H9 (cell line): ENCODE results near the gene LARP1. TPM values are rescaled to one million over a fixed set of nuclear protein-coding genes. Genes with fewer than 3 reads are reported as not detected.

Experiments
- DNase-seq: peaks from one replicate; pipeline ENCODE4 v3.0.0-alpha.2; 2017
- H2AFZ ChIP-seq: one replicate; pipeline ENCODE4 v1.6.1; 2013; ENCODE audit warnings: mild to moderate bottlenecking, low read length, control low read depth, moderate library complexity
- H2AK5ac ChIP-seq: 2 replicates; pipeline ENCODE4 v1.6.1; 2013; ENCODE audit warnings: low read length, control low read depth, mixed read lengths; ENCODE audit not compliant: insufficient read length
- H2BK120ac ChIP-seq: one replicate; pipeline ENCODE4 v1.6.1; 2013; ENCODE audit warnings: low read depth, mild to moderate bottlenecking, low read length, control low read depth, inconsistent platforms; ENCODE audit not compliant: poor library complexity, severe bottlenecking
- H2BK12ac ChIP-seq: 2 replicates; pipeline ENCODE4 v1.6.1; 2013; ENCODE audit warnings: low read length, control low read depth, mixed read lengths, low read depth; ENCODE audit not compliant: insufficient read length
- H2BK15ac ChIP-seq: 2 replicates; pipeline ENCODE4 v1.6.1; 2013; ENCODE audit warnings: low read depth, low read length, control low read depth
- H2BK20ac ChIP-seq: one replicate; pipeline ENCODE4 v1.6.1; 2013; ENCODE audit warnings: low read depth, mild to moderate bottlenecking, low read length, control low read depth, inconsistent platforms; ENCODE audit not compliant: poor library complexity, severe bottlenecking
- H2BK5ac ChIP-seq: 2 replicates; pipeline ENCODE4 v1.6.1; 2013; ENCODE audit warnings: low read length, control low read depth, mixed read lengths; ENCODE audit not compliant: insufficient read length
- H3K14ac ChIP-seq: 2 replicates; pipeline ENCODE4 v1.6.1; 2013; ENCODE audit warnings: low read length, control low read depth; ENCODE audit not compliant: insufficient read depth
- H3K18ac ChIP-seq: 2 replicates; pipeline ENCODE4 v1.6.1; 2013; ENCODE audit warnings: low read depth, mild to moderate bottlenecking, mixed read lengths, low read length, control low read depth; ENCODE audit not compliant: insufficient read length
- H3K23ac ChIP-seq: 2 replicates; pipeline ENCODE4 v1.6.1; 2013; ENCODE audit warnings: low read length, control low read depth, mixed read lengths, low read depth; ENCODE audit not compliant: insufficient read length
- H3K23me2 ChIP-seq: 2 replicates; pipeline ENCODE4 v1.6.1; 2013; ENCODE audit warnings: low read depth, mild to moderate bottlenecking, mixed read lengths, low read length, control low read depth; ENCODE audit not compliant: insufficient read length, poor library complexity, severe bottlenecking
- H3K27ac ChIP-seq: 2 replicates; pipeline ENCODE4 v1.5.1; 2013; ENCODE audit warnings: low read length, control low read depth, mixed read lengths, low read depth; ENCODE audit not compliant: insufficient read length
- H3K27me3 ChIP-seq: 2 replicates; pipeline ENCODE4 v1.6.1; 2013; ENCODE audit warnings: low read length, control low read depth, inconsistent platforms; ENCODE audit not compliant: insufficient read depth
- H3K4ac ChIP-seq: 2 replicates; pipeline ENCODE4 v1.6.1; 2013; ENCODE audit warnings: low read depth, mild to moderate bottlenecking, control low read depth, inconsistent platforms, low read length, moderate library complexity
- H3K4me1 ChIP-seq: 2 replicates; pipeline ENCODE4 v1.6.1; 2013; ENCODE audit warnings: low read length, control low read depth, inconsistent platforms; ENCODE audit not compliant: insufficient read depth
- H3K4me2 ChIP-seq: 2 replicates; pipeline ENCODE4 v1.6.1; 2013; ENCODE audit warnings: low read length, control low read depth, mixed read lengths; ENCODE audit not compliant: insufficient read length, insufficient read depth
- H3K56ac ChIP-seq: 2 replicates; pipeline ENCODE4 v1.6.1; 2013; ENCODE audit warnings: low read depth, mild to moderate bottlenecking, mixed read lengths, low read length, control low read depth; ENCODE audit not compliant: insufficient read length
- H3K79me1 ChIP-seq: 2 replicates; pipeline ENCODE4 v1.6.1; 2013; ENCODE audit warnings: low read depth, mild to moderate bottlenecking, moderate library complexity, low read length, control low read depth, inconsistent platforms; ENCODE audit not compliant: insufficient read depth, poor library complexity, severe bottlenecking
- H3K79me2 ChIP-seq: 2 replicates; pipeline ENCODE4 v1.6.1; 2013; ENCODE audit warnings: low read length, control low read depth, inconsistent platforms; ENCODE audit not compliant: insufficient read depth
- H3K9ac ChIP-seq: 2 replicates; pipeline ENCODE4 v1.6.1; 2013; ENCODE audit warnings: low read length, control low read depth, mixed read lengths; ENCODE audit not compliant: insufficient read length; ENCODE audit errors: extremely low read depth
- H3K9me3 ChIP-seq: one replicate; pipeline ENCODE4 v1.6.1; 2013; ENCODE audit warnings: low read depth, low read length, inconsistent platforms; ENCODE audit not compliant: control insufficient read depth
- H3T11ph ChIP-seq: one replicate; pipeline ENCODE4 v1.6.1; 2013; ENCODE audit warnings: mild to moderate bottlenecking, low read length, control low read depth, inconsistent platforms
- H4K20me1 ChIP-seq: one replicate; pipeline ENCODE4 v1.6.1; 2013; ENCODE audit not compliant: control insufficient read depth, insufficient read length, insufficient read depth
- H4K5ac ChIP-seq: 2 replicates; pipeline ENCODE4 v1.6.1; 2013; ENCODE audit warnings: low read depth, mild to moderate bottlenecking, mixed read lengths, low read length, control low read depth; ENCODE audit not compliant: insufficient read length
- H4K8ac ChIP-seq: replicated peaks from 2 replicates; pipeline ENCODE4 v1.6.1; 2013; ENCODE audit warnings: low read length, control low read depth, mixed read lengths, low read depth; ENCODE audit not compliant: insufficient read length
- H4K91ac ChIP-seq: 2 replicates; pipeline ENCODE4 v1.6.1; 2013; ENCODE audit warnings: low read depth, mild to moderate bottlenecking, moderate library complexity, mixed read lengths, low read length, control low read depth; ENCODE audit not compliant: insufficient read length
- H3K27ac Mint-ChIP-seq, 3 experiments: 2 replicates in 2 of 3; 3 replicates in 1 of 3; pipeline ENCODE4 v1.8.0; 2020 to 2021; ENCODE audit warnings: mixed read lengths in 3 of 3, mild to moderate bottlenecking in 1 of 3, moderate library complexity in 1 of 3
- H3K27me3 Mint-ChIP-seq: 2 replicates; pipeline ENCODE4 v1.8.0; 2021; ENCODE audit warnings: low read depth, mild to moderate bottlenecking, moderate library complexity, mixed read lengths
- H3K36me3 Mint-ChIP-seq, 3 experiments: 2 replicates in 2 of 3; 3 replicates in 1 of 3; pipeline ENCODE4 v1.8.0; 2020 to 2021; ENCODE audit warnings: low read depth in 3 of 3, mixed read lengths in 3 of 3; ENCODE audit not compliant: insufficient read depth in 1 of 3
- H3K4me1 Mint-ChIP-seq, 2 experiments: 2 replicates each; pipeline ENCODE4 v1.8.0; 2020; ENCODE audit warnings: mixed read lengths in 2 of 2
- H3K4me3 Mint-ChIP-seq, 2 experiments: 2 replicates in 1 of 2; 3 replicates in 1 of 2; pipeline ENCODE4 v1.8.0; 2020 to 2021; ENCODE audit warnings: mild to moderate bottlenecking in 2 of 2, mixed read lengths in 2 of 2, moderate library complexity in 1 of 2
- H3K9me3 Mint-ChIP-seq, 2 experiments: 2 replicates in 1 of 2; 3 replicates in 1 of 2; pipeline ENCODE4 v1.8.0; 2020; ENCODE audit warnings: mild to moderate bottlenecking in 2 of 2, mixed read lengths in 2 of 2, moderate library complexity in 1 of 2
- CTCF ChIP-seq: fragments of 200-600 bp; sonication (generic); conservative IDR thresholded peaks from 3 replicates; pipeline ENCODE4 v1.8.0; 2021; ENCODE audit warnings: antibody characterized with exemption, mild to moderate bottlenecking
- WGBS: extraction: QIAGEN DNeasy Blood & Tissue Kit; methylation state at CpG from one replicate; pipeline ENCODE4 v1.1.7; 2013; ENCODE audit warnings: missing lambda C conversion rate, low lambda C conversion rate, mixed read lengths; ENCODE audit not compliant: insufficient read length; ENCODE audit errors: extremely low coverage; 5-methylcytosine and 5-hydroxymethylcytosine counted together
- total RNA-seq: library from RNA; stranded (reverse); gene quantifications from 2 replicates; pipeline ENCODE4 v1.2.1, GENCODE V29; 2021

Gene LARP1
- total RNA-seq, 1 experiment from 2014 or later, result 405 TPM

- no peak overlapping the region for H2BK20ac ChIP-seq
- DNase-seq, result no peak
- H3K18ac ChIP-seq, result no peak overlapping the region
- H2AFZ ChIP-seq, result no peak overlapping the region
- no peak overlapping the region for H2BK120ac ChIP-seq
- H3K9me3 ChIP-seq, result no peaks in the 10 kb centered on the region
- no peak overlapping the region for H2BK5ac ChIP-seq
- H3K9me3 Mint-ChIP-seq, result no peaks in the 10 kb centered on the region; a peak in 1 of 5 replicates
- no peaks in the 10 kb centered on the region for H3K27me3 Mint-ChIP-seq
- no peaks in the 10 kb centered on the region for H3K79me1 ChIP-seq
- no peak overlapping the region for H2AK5ac ChIP-seq
- H4K8ac ChIP-seq, result no peak overlapping the region
- TF ChIP-seq CTCF, result no peak
- H3K4ac ChIP-seq, result no peak overlapping the region
- H3K4me1 ChIP-seq, result no peaks in the 10 kb centered on the region
- no peak overlapping the region for H3K27ac ChIP-seq
- H3K14ac ChIP-seq, result no peak overlapping the region
- no peak overlapping the region for H3T11ph ChIP-seq
- no peak overlapping the region for H2BK12ac ChIP-seq
- no peak overlapping the region for H3K23ac ChIP-seq
- H3K56ac ChIP-seq, result no peak overlapping the region
- H4K20me1 ChIP-seq, result no peaks in the 10 kb centered on the region
- no peak overlapping the region; a peak in 1 of 7 replicates for H3K27ac Mint-ChIP-seq
- no peak overlapping the region for H3K9ac ChIP-seq
- no CpG with 5 or more reads among the region's 4 CpGs for WGBS
- H3K4me2 ChIP-seq, result no peak overlapping the region
- H3K79me2 ChIP-seq, result no peaks in the 10 kb centered on the region
- no peak overlapping the region for H4K5ac ChIP-seq
- H3K4me1 Mint-ChIP-seq, result peaks cover 6% of the 10 kb centered on the region in 2 experiments
- no peak overlapping the region for H4K91ac ChIP-seq
- H3K4me3 Mint-ChIP-seq, result no peak overlapping the region
- H3K27me3 ChIP-seq, result no peaks in the 10 kb centered on the region
- no peaks in the 10 kb centered on the region for H3K23me2 ChIP-seq
- H3K36me3 Mint-ChIP-seq, result peaks cover 2 to 40% (median 26%) of the 10 kb centered on the region in 3 experiments; a peak in 5 of 7 replicates
- H2BK15ac ChIP-seq, result no peak overlapping the region
Observed at GRCh38 chr5:154830596-154830995, 75.4 kb downstream of the LARP1 start.
